Skeletal muscle satellite cell (primary cell): ENCODE results near the gene ZKSCAN2.

ENCODE experiments used
- H3K27me3 ChIP-seq: 2 replicates; pipeline ENCODE4 v1.7.0; 2013; ENCODE audit warnings: low read length; ENCODE audit not compliant: control insufficient read depth, insufficient read depth
- H3K36me3 ChIP-seq: 2 replicates; pipeline ENCODE4 v1.7.0; 2013; ENCODE audit warnings: mild to moderate bottlenecking, control low read depth, low read length; ENCODE audit not compliant: insufficient read depth
- H3K4me1 ChIP-seq: 2 replicates; pipeline ENCODE4 v1.7.0; 2013; ENCODE audit warnings: low read length; ENCODE audit not compliant: control insufficient read depth, insufficient read depth
- H3K4me2 ChIP-seq: 2 replicates; pipeline ENCODE4 v1.7.0; 2013; ENCODE audit warnings: mild to moderate bottlenecking, low read length
- H3K4me3 ChIP-seq: 2 replicates; pipeline ENCODE4 v1.7.0; 2013; ENCODE audit warnings: low read length
- H3K9ac ChIP-seq: 2 replicates; pipeline ENCODE4 v1.7.0; 2013; ENCODE audit warnings: mild to moderate bottlenecking, low read depth, low read length, moderate library complexity
- H3K9me3 ChIP-seq: replicated peaks from 2 replicates; pipeline ENCODE4 v1.7.0; 2013; ENCODE audit warnings: mild to moderate bottlenecking, control low read depth, low read length

ZKSCAN2 gene

GRCh38 chr16:25222959-25223358 is 34.7 kb downstream of the ZKSCAN2 start:
- Histone ChIP-seq H3K4me3 (no peak overlapping the region), H3K4me1 (no peaks in the 10 kb centered on the region), H3K36me3 (no peaks in the 10 kb centered on the region), H3K9ac (no peak overlapping the region), H3K9me3 (no peaks in the 10 kb centered on the region), H3K27me3 (peaks cover 6% of the 10 kb centered on the region), H3K4me2 (no peak overlapping the region)

DNA sequence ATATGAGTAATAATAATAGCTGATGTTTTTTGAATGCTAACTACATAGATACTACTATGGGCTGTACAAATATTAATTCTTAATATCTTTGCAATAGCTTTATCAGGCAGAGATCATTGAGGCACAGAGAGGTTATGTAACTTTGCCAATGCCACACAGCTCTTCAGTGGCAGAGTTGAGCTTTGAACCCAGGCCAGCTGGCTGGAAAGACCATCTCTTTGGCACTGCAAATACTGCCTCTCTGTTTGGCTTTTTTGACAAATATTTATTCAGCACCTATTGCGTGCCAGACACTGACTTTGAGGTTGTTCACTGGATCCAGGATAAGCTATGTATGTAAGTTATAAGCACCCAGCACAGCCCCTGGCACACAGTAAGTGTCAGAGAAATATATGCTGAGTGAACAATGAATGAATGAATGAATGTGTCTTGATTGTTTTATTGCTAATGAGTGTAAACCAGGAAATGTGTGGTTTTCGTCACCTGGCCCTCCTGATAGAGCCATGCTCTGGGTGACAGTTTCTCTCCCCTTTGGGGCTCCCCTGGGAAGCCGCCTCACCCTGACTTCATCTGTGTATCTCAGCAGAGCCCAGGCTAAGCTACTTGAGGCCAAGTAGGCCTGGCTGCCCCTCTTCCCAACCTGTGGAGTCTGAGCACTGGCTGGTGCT is 38.4 kb downstream of the ZKSCAN2 start:
- no peaks in the 10 kb centered on the region for H3K4me1 ChIP-seq
- no peak overlapping the region for H3K9ac ChIP-seq
- H3K9me3 ChIP-seq, result no peaks in the 10 kb centered on the region
- H3K4me2 ChIP-seq, result no peak overlapping the region
- H3K27me3 ChIP-seq, result peaks cover 28% of the 10 kb centered on the region
- no peak overlapping the region for H3K4me3 ChIP-seq
- H3K36me3 ChIP-seq, result no peaks in the 10 kb centered on the region

GRCh38 chr16:25217921-25218320 is 39.7 kb downstream of the ZKSCAN2 start:
- no peak overlapping the region for H3K4me3 ChIP-seq
- no peak overlapping the region for H3K9ac ChIP-seq
- H3K36me3 ChIP-seq, result no peaks in the 10 kb centered on the region
- no peaks in the 10 kb centered on the region for H3K4me1 ChIP-seq
- H3K9me3 ChIP-seq, result no peaks in the 10 kb centered on the region
- no peak overlapping the region for H3K4me2 ChIP-seq
- peaks cover 27% of the 10 kb centered on the region for H3K27me3 ChIP-seq

DNA sequence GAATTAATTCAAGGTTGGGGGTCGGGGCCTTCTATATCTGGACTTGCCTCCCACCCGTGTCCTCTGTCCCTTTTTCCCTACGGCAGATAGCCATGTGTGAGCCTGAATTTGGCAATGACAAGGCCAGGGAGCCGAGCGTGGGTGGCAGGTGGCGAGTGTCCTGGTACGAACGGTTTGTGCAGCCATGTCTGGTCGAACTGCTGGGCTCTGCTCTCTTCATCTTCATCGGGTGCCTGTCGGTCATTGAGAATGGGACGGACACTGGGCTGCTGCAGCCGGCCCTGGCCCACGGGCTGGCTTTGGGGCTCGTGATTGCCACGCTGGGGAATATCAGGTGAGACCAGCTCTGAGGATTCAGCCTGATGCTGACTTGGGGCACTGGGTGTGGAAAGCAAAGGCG is 40.5 kb downstream of the ZKSCAN2 start:
- H3K9me3 ChIP-seq, result no peaks in the 10 kb centered on the region
- H3K4me3 ChIP-seq, result no peak overlapping the region
- peaks cover 23% of the 10 kb centered on the region for H3K27me3 ChIP-seq
- no peaks in the 10 kb centered on the region for H3K36me3 ChIP-seq
- H3K4me2 ChIP-seq, result no peak overlapping the region
- no peaks in the 10 kb centered on the region for H3K4me1 ChIP-seq
- H3K9ac ChIP-seq, result no peak overlapping the region

GRCh38 chr16:25213709-25214397 is 43.8 kb downstream of the ZKSCAN2 start:
- H3K4me1 ChIP-seq, result no peaks in the 10 kb centered on the region
- no peaks in the 10 kb centered on the region for H3K36me3 ChIP-seq
- no peak overlapping the region for H3K4me3 ChIP-seq
- no peak overlapping the region for H3K4me2 ChIP-seq
- H3K27me3 ChIP-seq, result peaks cover 23% of the 10 kb centered on the region
- no peak overlapping the region for H3K9ac ChIP-seq
- H3K9me3 ChIP-seq, result no peaks in the 10 kb centered on the region

GRCh38 chr16:25212636-25213035 is 45.0 kb downstream of the ZKSCAN2 start:
- Histone ChIP-seq H3K4me2 (no peak overlapping the region), H3K9ac (no peak overlapping the region), H3K4me1 (no peaks in the 10 kb centered on the region), H3K9me3 (no peaks in the 10 kb centered on the region), H3K27me3 (peaks cover 22% of the 10 kb centered on the region), H3K4me3 (no peak overlapping the region), H3K36me3 (no peaks in the 10 kb centered on the region)

DNA sequence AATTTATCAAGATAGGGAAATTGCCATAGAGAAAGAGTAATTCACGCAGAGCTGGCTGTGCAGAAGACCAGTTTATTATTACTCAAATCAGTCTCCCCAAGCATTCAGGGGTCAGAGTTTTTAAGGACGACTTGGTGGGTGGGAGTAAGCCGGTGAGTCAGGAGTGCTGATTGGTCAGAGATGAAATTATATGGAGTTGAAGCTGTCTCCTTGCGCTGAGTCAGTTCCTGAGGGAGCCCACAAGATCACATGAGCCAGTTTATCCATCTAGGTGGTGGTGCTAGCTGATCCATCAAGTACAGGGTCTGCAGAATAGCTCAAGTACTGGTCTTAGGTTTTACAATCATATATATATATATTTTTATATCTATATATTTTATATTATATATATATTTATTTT is 46.9 kb downstream of the ZKSCAN2 start:
- H3K4me2 ChIP-seq, result no peak overlapping the region
- H3K27me3 ChIP-seq, result peaks cover 10% of the 10 kb centered on the region
- no peaks in the 10 kb centered on the region for H3K9me3 ChIP-seq

DNA sequence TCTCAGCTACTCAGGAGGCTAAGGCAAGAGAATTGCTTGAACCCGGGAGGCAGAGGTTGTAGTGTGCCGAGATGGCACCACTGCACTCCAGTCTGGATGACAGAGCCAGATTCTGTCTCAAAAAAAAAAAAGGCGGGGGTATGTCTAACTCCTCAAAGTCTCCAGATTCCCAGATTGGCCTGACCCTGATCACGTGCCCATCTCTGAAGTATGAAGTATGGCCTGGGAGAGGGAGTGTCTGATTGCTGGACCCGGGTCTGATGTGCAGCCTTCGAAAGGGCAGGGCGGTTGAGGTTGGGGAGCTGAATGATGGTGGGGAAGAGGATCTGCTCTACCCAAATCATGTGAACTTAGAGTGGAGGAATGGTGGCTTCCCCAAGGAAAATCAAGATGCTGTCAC is 58.2 kb downstream of the ZKSCAN2 start:
- H3K9ac ChIP-seq, result no peak overlapping the region
- no peaks in the 10 kb centered on the region for H3K9me3 ChIP-seq
- H3K4me2 ChIP-seq, result no peak overlapping the region
- H3K4me3 ChIP-seq, result no peak overlapping the region
- H3K36me3 ChIP-seq, result no peaks in the 10 kb centered on the region
- no peaks in the 10 kb centered on the region for H3K27me3 ChIP-seq
- no peaks in the 10 kb centered on the region for H3K4me1 ChIP-seq

More for the DNA sequence above, 46.9 kb downstream of the ZKSCAN2 start:
- no peak overlapping the region for H3K4me3 ChIP-seq
- H3K9ac ChIP-seq, result no peak overlapping the region
- H3K36me3 ChIP-seq, result no peaks in the 10 kb centered on the region
- H3K4me1 ChIP-seq, result no peaks in the 10 kb centered on the region

- no peaks in the 10 kb centered on the region for H3K36me3 ChIP-seq
- H3K4me2 ChIP-seq, result no peak overlapping the region
- no peaks in the 10 kb centered on the region for H3K27me3 ChIP-seq
- H3K9ac ChIP-seq, result no peak overlapping the region
- H3K4me3 ChIP-seq, result no peak overlapping the region
- no peaks in the 10 kb centered on the region for H3K9me3 ChIP-seq
- no peaks in the 10 kb centered on the region for H3K4me1 ChIP-seq
Observed at GRCh38 chr16:25198021-25198420, 59.6 kb downstream of the ZKSCAN2 start.

GRCh38 chr16:25194273-25194878 is 63.3 kb downstream of the ZKSCAN2 start:
- H3K9ac ChIP-seq, result no peak overlapping the region

GRCh38 chr16:25192096-25192495 is 65.5 kb downstream of the ZKSCAN2 start:
- H3K36me3 ChIP-seq, result no peaks in the 10 kb centered on the region
- no peaks in the 10 kb centered on the region for H3K27me3 ChIP-seq
- H3K4me3 ChIP-seq, result no peak overlapping the region
- no peaks in the 10 kb centered on the region for H3K9me3 ChIP-seq
- no peak overlapping the region for H3K4me2 ChIP-seq
- H3K4me1 ChIP-seq, result no peaks in the 10 kb centered on the region
- H3K9ac ChIP-seq, result no peak overlapping the region

More at GRCh38 chr16:25194273-25194878, 63.3 kb downstream of the ZKSCAN2 start:
- Histone ChIP-seq H3K4me3 (no peak overlapping the region), H3K27me3 (no peaks in the 10 kb centered on the region), H3K4me2 (no peak overlapping the region), H3K4me1 (no peaks in the 10 kb centered on the region), H3K36me3 (no peaks in the 10 kb centered on the region), H3K9me3 (no peaks in the 10 kb centered on the region)
